ENCODE results near the gene SERPINB11.
"Not testable (repeated sequence)": the region's sequence is repeated elsewhere in the genome, so short reads cannot be mapped to it uniquely, and the experiment has no call there.

SERPINB11 gene

GRCh38 chr18:63702660-63703059, at the start of gene SERPINB11:
Gene SERPINB11, plus strand, starts transcription at chr18:63702960. Its CDS starts 7,234 bp downstream, at chr18:63710194.
- DNase-seq (ENCODE audit: low read depth in 2 of 2), result no peak

GRCh38 chr18:63658920-63659319, 43.8 kb upstream of the SERPINB11 start:
- DNase-seq (ENCODE audit: low read depth in 2 of 2), result not testable (repeated sequence)

- DNase-seq (ENCODE audit: low read depth in 2 of 2), result not testable (repeated sequence)
Measured at GRCh38 chr18:63661750-63662149, 41.0 kb upstream of the SERPINB11 start, which contains the start of gene SERPINB3. Gene SERPINB3, minus strand, starts transcription at chr18:63661893. Its CDS starts 677 bp downstream, at chr18:63661216.

- DNase-seq (ENCODE audit: low read depth in 2 of 2), result no peak
Measured at GRCh38 chr18:63664571-63664970, 38.2 kb upstream of the SERPINB11 start.

- no peak for DNase-seq (ENCODE audit: low read depth in 2 of 2)
Measured at GRCh38 chr18:63676526-63677323, 26.0 kb upstream of the SERPINB11 start.

- DNase-seq (ENCODE audit: low read depth in 2 of 2), result no peak
Measured at GRCh38 chr18:63677500-63678225, 25.1 kb upstream of the SERPINB11 start.

- DNase-seq (ENCODE audit: low read depth in 2 of 2), result no peak
Measured at GRCh38 chr18:63679820-63680606, 22.7 kb upstream of the SERPINB11 start.

- DNase-seq (ENCODE audit: low read depth in 2 of 2), result no peak
Measured at GRCh38 chr18:63681449-63682340, 21.1 kb upstream of the SERPINB11 start.

GRCh38 chr18:63683152-63683551, 19.6 kb upstream of the SERPINB11 start:
- DNase-seq (ENCODE audit: low read depth in 2 of 2), result no peak

GRCh38 chr18:63683890-63684289, 18.9 kb upstream of the SERPINB11 start:
- DNase-seq (ENCODE audit: low read depth in 2 of 2), result no peak

GRCh38 chr18:63684718-63685117, 18.0 kb upstream of the SERPINB11 start:
- DNase-seq (ENCODE audit: low read depth in 2 of 2), result no peak

GRCh38 chr18:63686871-63687270, 15.9 kb upstream of the SERPINB11 start:
- no peak for DNase-seq (ENCODE audit: low read depth in 2 of 2)

GRCh38 chr18:63689064-63689463, 13.7 kb upstream of the SERPINB11 start:
- no peak for DNase-seq (ENCODE audit: low read depth in 2 of 2)

GRCh38 chr18:63697097-63697660, 5.6 kb upstream of the SERPINB11 start:
- DNase-seq (ENCODE audit: low read depth in 2 of 2), result no peak

GRCh38 chr18:63700501-63700900, 2.3 kb upstream of the SERPINB11 start:
- no peak for DNase-seq (ENCODE audit: low read depth in 2 of 2)

- DNase-seq (ENCODE audit: low read depth in 2 of 2), result no peak
Measured at GRCh38 chr18:63701952-63702351, 808 bp upstream of the SERPINB11 start.

GRCh38 chr18:63705401-63705800, 2.6 kb downstream of the SERPINB11 start:
- no peak for DNase-seq (ENCODE audit: low read depth in 2 of 2)

- no peak for DNase-seq (ENCODE audit: low read depth in 2 of 2)
Measured at GRCh38 chr18:63707816-63708215, 5.1 kb downstream of the SERPINB11 start.

- DNase-seq (ENCODE audit: low read depth in 2 of 2), result no peak
Measured at GRCh38 chr18:63708650-63709049, 5.9 kb downstream of the SERPINB11 start.

- DNase-seq (ENCODE audit: low read depth in 2 of 2), result no peak
Measured at GRCh38 chr18:63725682-63726480, 23.1 kb downstream of the SERPINB11 start.

All from stimulated activated CD8-positive, alpha-beta memory T cell treated with anti-CD3 and anti-CD28 coated beads, Interleukin-15, amount 100 ng/mL, for 4 hours (primary cell).